ENCODE data around the gene PIP5K1C.

PIP5K1C gene

GRCh38 chr19:3622224-3622623 lies 78.0 kb downstream of the PIP5K1C start:
- FAIRE-seq, result no peak

DNA sequence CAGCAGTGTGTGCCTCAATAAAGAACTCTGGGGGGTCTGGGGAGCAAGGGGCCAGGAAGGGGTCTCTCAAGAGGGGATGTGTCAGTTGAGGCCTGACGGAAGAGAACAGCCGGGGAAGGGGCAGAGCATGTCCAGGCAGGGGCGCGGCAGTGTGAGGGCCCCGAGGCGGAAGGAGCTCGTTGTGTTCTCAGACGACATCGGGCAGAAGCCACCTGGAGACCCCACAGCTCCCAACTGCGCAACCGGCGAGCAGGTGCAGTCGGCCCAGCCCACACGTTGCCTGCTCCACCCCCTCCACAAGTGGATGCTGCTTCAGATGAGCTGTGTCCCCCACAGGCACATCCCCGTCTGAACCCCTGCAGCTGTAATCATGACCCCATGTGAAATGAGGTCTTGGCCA lies 78.6 kb downstream of the PIP5K1C start:
- FAIRE-seq, result no peak

DNA sequence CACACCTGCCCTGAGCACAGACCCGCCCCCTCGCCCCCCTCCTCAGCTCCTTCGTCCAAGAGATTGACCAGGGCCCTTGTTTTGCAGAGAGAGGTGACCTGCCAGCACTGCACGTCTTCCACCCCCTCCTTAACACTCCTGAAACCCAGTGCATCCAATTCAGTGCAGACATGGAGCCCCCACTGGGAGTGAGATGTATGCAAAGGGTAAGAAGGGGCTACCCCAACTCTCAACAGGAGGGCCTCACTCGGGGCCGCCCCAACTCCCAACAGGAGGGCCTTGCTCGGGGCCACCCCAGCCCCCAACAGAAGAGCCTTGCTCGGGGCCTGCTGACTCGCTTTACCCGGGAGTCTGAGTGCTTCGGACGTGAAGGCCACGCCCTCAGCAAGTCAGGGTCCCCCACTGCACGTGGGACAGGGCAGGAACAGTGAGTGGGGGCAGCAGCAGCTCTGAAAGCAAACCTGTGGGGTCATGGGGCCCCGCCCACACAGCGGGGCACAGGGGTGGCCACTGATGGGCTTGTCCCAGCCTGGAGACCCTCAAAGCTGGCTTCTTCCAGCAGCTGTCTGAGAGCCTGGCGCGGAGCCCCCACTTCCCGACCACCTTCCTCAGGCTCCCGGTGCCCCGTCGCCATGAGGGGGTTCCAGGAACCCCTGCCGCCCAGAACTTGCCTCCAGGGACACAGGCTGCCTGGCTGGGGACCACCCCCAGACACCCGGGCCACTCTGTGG lies 79.3 kb downstream of the PIP5K1C start:
- FAIRE-seq, result no peak

DNA sequence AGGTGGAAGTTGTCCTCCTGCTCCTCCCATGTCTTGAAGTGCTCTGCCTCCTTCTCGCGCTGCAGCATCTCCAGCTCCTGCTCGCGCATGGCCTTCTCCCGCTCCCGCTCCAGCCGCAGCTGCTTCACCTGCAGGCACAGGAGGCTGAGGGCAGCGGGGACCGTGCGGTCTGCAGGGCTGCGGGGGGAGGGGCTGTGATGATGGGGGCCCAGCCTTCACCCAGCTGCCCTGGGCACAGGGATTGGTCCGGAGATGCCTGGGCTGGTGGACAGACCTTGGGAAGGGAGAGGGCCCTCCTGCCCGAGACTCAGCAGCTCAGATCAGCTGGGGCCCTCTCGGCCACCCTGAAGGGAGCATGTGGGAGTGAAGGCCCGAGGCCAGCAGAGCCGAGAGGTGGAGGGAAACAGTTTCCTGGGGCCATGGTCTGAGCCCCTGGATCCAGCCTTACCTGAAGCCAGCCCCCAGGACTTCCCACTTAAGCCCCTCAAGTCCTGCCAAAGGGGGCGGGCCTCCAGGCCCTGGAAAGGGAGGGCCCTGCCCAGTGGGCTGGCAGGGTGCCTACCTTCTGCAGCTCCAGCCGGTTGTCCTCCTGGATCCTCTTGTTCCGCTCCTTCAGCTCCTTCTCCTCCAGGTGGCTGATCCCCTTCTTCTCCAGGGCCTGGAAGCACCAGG lies 80.0 kb downstream of the PIP5K1C start:
- no peak for FAIRE-seq

DNA sequence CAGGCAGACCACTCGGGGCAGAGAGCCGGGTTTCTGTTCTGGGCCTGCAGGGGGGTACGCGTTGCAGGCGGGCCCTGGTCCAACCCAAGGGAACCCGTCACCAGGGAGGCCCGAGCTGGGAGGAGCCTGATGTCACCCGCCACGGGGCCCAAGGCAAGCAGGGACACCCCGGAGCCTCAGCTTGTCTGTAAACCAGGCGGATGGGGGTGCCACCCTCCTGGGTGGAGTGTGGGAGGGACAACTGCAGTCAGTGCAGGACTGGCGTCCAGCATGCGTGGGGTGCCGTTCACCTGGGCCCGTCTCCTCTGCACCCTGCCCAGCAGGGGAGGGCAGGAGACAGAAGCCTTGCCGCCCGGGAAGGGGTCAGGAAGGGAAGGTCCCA lies 80.6 kb downstream of the PIP5K1C start:
- no peak for FAIRE-seq

GRCh38 chr19:3618811-3619630 lies 81.2 kb downstream of the PIP5K1C start:
- FAIRE-seq, result no peak

DNA sequence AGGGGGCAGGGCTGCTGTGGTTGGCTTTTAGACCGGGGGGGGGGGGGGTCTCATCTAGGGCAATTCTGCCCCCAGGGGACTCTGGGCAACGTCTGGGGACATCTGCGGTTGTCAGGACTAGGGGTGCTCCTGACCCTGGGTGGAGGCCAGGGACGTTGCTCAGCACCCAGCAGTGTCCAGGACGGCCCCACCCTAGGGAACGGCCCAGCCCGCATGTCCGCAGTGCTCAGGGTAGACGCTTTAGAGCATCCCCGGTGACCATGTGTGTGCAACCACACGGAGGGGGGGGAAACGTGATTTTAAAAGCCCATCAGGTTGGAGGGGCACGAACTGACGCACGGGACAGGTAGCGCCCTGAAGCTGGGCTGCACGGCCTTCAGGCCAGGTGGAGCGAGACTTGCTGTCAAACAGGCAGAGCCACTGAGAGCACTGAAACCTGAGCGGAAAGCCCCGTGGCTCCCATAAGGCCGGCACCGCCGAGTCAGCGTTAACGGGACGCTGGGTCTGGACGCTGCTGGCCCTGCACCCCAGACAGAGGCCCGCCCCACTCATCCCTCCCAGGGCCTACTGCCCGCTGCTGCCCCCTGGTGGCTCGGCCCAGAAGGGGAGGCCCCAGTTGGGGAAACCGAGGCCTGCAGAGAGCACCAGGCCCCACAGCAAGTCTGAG lies 82.0 kb downstream of the PIP5K1C start:
- no peak for FAIRE-seq

DNA sequence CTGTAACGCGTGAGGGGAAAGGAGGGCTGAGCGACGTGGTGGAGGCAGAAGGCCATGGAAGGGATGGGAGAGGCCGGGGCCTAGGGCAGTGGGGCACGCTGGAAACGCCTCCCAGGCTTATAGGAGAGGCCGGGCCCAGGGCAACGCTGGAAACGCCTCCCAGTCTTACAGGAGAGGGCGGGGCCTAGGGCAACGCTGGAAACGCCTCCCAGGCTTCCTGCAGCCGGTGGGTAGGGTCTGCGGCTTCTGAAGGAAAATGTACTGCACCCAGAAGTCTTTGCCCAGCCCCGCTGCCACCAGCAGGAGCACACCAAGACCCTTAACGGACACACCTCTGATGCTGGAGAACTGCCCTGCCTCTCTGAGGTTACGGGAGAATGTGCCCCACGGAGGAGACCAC lies 82.8 kb downstream of the PIP5K1C start:
- no peak for FAIRE-seq

DNA sequence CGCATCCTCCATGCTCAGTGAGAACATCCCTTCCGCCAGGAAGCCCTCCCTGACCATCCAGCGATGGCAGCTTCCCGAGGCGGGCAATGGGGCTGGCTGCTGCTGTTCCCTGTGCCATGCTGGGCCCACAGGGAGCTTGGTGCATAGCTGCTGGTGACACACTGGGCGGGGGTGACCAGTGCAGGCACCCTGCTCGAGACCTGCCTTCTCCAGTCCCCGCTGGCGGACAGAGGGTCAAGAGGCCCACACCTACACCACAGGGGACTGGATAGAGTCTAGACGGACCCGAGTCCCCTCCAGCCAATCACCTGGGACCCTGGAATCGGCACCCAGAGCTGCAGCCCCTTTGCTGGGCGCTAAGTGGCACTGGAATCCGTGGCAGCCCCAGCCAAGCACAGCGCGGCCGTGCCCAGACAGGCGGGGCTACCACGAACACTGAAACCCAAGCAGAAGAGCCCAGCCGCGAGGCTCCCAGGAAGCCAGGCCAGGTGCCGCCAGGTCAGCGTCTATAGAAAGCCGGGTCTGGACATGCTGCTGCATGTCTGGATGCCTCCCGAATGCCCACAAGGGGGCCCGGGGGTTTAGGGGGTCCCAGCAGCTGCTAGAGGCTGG lies 84.6 kb downstream of the PIP5K1C start:
- FAIRE-seq, result no peak

DNA sequence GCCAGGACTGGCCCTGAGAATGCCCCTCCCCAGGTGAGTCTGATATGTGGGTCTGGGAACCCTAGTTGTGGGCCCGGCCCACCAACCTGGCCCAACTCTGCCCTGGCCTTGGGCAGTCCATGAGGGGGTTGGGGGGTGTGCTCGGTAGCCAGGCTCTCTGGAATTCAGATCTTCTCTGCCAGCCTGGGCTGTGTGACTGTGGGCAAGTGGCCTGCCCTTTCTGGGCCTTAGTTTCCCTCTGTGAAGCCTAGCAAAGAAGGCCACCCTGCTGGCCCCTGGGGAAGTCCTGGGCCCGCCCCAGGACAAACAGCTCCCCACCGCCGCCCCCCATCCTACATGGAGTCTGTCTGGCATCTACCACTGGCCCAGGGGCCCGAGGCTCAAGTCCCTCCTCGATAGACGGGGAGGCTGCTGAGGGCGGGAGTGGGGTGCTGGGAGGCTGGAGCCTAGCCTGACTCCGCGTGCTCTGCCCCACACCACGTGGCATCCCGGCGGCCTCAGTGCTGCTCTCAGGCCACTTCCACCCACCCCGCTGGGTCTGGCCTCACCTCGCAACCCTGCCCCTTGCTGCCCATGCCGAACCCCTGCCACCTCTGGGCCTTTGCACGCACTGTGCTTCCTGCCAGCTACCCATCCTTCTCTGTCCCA lies 85.3 kb downstream of the PIP5K1C start:
- FAIRE-seq, result no peak

DNA sequence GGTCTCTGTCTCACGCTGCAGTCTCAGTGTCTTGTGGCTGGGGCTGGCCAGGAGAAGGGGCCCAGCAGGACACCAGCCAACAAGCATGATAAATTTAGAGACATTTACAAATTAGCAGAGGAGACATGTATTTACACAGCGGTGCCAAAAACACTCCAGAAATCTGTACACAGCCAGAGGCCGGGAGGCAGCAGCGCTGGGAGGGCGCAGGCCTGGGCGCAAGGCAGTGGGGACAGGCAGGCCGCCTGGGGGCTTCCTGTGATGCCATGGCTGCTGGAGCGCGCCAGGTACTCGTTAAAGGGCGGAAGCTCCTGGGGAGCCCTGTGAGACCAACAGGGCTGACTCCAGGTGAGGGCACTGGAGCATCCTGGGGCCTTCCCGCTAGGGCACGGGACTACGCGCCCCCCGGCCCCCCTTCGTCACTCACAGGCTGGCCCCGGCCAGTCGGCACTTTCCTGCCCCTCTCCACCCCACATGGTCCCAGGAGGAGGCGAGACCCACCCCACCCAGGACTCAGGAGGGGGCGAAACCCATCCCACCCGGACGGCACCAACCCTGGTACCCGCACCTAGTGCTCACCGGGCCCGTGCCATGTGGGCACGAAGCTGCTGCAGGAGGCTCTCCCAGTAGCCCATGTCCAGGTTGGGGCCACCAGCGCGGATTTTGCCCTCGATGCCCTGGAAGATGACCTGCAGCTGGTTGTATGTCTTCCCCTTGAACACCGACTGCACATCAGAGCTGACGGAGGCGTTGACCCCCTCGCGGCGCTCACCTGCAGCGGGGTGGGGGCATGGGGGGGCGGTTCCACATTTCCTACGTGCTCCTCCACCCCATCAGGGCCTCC lies 86.2 kb downstream of the PIP5K1C start:
- FAIRE-seq, result no peak

GRCh38 chr19:3612901-3613741 lies 87.1 kb downstream of the PIP5K1C start:
- no peak for FAIRE-seq

- FAIRE-seq, result no peak
These were observed 87.9 kb downstream of the PIP5K1C start for GRCh38 chr19:3612330-3612729.

DNA sequence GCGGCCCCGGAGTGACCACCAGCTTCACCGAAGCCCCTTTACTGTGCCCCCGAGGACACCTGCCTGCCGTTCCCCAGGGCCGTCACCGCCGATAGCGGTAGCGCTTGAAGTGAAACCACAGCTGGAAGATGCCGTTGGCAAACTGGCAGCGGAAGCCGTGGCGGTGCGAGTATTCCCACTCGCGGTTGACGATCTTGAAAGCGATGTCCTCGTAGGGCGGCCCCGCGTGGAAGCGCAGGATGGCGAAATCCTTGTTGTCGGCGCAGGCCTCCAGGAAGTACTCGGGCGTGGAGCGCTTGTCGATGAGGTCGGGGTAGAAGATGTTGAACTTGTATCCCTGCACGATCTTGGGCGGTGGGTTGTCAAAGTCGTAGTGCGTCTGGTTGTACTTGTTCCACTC lies 88.4 kb downstream of the PIP5K1C start:
- no peak for FAIRE-seq

DNA sequence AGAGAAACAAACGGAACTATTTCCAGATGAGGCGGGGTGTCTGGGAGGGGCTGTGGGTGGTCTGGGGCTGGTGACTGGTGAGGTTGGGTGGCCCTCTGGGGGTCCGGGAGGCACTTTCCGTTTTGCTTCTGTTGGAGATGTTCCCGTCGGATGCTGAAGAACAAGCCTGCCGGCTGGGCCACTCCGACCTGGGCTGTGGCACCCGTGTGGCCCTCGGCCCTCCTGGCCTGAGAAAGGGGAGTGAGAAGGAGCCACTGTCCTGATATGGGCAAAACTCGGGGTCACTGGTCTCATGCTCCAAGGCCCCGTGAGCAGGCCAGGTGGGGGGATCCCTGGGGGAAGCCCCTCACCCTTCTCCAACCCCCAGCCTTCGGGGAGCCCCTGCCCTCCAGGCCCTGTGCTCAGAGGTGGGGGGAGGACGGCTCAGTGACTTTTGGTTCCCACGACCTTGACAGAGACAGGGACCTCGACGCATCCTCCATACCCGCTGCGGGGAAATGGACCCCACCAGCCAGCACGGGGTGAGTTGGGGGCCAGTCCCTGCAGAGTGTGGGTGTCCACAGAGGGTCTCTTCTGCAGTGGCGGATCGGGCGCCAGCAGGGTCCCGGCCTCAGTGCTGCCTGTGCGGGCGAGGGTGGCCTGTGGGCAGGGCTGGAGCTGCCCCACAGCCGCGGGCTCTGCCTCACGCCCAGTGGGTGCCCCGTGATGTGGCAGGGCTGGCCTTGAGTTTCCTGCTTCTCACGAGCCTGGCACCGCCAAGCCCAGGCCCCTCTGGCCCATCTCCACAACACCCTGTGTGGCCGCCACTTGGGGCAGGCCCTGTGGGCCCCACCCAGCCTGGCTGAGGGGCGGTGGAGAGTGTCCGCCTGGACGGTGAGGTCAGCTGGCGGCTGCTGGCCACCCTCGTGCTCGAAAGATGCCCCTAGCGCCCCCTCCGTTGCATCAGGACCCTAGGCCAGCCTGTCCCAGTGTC lies 89.2 kb downstream of the PIP5K1C start:
- no peak for FAIRE-seq

DNA sequence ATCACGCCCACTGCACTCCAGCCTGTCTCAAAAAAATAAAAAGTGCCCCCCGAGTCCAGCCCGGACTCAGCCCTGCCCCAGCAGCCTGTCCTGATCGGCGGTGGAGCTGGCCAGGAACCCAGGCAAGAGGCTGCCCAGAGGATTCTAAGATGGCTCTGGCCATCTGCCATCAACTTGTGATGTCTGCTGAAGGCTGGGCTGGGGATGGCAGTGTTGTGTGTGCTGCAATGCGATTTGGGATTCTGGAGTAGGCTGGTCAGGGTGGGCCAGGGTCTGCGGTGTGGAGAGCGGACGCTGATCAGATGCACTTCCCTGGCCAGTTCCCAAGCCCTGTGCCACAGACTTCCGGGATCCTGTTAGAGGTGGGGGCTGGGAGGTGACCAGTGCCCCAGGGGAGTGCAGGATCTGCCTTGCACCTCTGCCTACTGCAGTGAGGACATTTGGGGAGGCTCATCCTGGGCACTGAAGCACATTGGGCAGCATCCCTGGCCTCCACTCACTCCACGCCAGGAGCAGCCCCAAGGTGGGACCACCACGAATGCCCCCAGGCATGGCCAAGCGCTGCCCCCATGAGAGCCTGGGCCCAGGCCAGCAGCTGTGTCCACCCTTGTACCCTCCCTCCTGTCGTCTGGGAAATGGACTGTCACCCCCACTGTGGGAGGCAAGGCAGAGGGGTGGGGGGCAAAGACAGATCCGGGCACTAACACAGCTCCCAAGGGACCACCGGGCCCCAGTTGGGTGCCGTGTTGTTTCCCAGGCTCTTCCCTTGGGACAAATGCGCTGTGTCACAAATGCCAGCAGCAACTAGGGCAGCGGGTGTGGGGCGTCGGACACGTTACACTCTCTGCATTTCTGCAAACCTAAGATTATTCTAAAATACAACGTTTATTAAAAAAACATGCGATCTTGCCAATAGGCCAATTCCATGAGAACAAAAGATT lies 90.2 kb downstream of the PIP5K1C start:
- no peak for FAIRE-seq

DNA sequence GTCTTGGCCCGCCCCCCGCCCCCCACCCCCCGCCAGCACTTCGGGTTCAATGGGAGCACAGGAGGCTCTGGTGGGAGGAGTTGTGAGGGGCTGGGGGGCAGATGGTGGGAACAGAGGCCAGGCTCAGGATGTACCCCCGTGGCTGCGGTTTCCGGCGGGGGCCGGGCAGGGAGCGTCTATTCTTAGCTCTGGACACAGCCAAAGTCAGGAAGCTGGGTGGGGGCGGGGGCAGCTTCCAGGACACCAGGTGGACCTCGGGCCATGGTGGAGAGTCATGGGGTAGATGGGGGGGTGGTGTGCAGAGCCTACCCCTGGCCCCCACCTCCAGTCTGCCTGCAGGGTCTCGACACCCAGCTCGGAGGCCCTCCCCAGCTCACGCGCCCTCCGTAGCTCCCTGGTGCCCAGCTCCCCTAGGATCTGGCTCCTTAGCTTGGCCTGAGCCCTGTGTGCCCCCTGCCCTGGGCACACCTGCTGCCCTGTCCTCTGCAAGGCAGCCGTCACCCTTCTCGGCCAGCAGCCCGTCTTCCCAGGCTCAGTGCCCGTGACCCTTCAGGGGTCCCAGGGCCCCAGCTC lies 91.4 kb downstream of the PIP5K1C start:
- FAIRE-seq, result no peak

All from islet of Langerhans (tissue), 1 donor.